WTC11 (cell line): ENCODE data around the gene PAFAH1B2.
"Not testable (repeated sequence)": the region's sequence is repeated elsewhere in the genome, so short reads cannot be mapped to it uniquely, and the experiment has no call there.

Source experiments
- CREB1 ChIP-seq: sonication (generic); formaldehyde crosslinking; IDR thresholded peaks from 2 replicates; pipeline ENCODE4 v1.8.0; 2023; ENCODE audit warnings: mild to moderate bottlenecking, missing genetic modification reagents
- CTCF ChIP-seq: fragments of 200-600 bp; IDR thresholded peaks from 2 replicates; pipeline ENCODE4 v1.8.0; 2022; ENCODE audit warnings: antibody characterized with exemption
- GRHL2 ChIP-seq: fragments of 250-450 bp; sonication (Bioruptor Pico); IDR thresholded peaks from 2 replicates; pipeline ENCODE4 v1.8.0; 2022; ENCODE audit warnings: mild to moderate bottlenecking, moderate library complexity; ENCODE audit not compliant: insufficient replicate concordance, severe bottlenecking
- ZSCAN18 ChIP-seq: fragments of 250-450 bp; sonication (Bioruptor Pico); IDR thresholded peaks from 2 replicates; pipeline ENCODE4 v2.1.2; 2022; ENCODE audit warnings: mild to moderate bottlenecking, moderate library complexity
- TF ChIP-seq, protein P1 (sequence below): sonication (generic); formaldehyde crosslinking; IDR thresholded peaks from 2 replicates; pipeline ENCODE4 v1.8.1; 2022; ENCODE audit warnings: missing genetic modification reagents, borderline replicate concordance
- TF ChIP-seq, protein P2 (sequence below): sonication (generic); formaldehyde crosslinking; IDR thresholded peaks from 2 replicates; pipeline ENCODE4 v1.8.1; 2023; ENCODE audit warnings: mild to moderate bottlenecking, missing genetic modification reagents

GRCh38 chr11:117206111-117206510 is 62.0 kb downstream of the PAFAH1B2 start:
- not testable (repeated sequence) for TF ChIP-seq CREB1 (CRISPR knock-in tag); GRHL2 (CRISPR knock-in tag); CTCF; ZSCAN18 (CRISPR knock-in tag)
- TF ChIP-seq, protein P1, sequence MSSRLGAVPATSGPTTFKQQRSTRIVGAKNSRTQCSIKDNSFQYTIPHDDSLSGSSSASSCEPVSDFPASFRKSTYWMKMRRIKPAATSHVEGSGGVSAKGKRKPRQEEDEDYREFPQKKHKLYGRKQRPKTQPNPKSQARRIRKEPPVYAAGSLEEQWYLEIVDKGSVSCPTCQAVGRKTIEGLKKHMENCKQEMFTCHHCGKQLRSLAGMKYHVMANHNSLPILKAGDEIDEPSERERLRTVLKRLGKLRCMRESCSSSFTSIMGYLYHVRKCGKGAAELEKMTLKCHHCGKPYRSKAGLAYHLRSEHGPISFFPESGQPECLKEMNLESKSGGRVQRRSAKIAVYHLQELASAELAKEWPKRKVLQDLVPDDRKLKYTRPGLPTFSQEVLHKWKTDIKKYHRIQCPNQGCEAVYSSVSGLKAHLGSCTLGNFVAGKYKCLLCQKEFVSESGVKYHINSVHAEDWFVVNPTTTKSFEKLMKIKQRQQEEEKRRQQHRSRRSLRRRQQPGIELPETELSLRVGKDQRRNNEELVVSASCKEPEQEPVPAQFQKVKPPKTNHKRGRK, result not testable (repeated sequence)
- TF ChIP-seq, protein P2, sequence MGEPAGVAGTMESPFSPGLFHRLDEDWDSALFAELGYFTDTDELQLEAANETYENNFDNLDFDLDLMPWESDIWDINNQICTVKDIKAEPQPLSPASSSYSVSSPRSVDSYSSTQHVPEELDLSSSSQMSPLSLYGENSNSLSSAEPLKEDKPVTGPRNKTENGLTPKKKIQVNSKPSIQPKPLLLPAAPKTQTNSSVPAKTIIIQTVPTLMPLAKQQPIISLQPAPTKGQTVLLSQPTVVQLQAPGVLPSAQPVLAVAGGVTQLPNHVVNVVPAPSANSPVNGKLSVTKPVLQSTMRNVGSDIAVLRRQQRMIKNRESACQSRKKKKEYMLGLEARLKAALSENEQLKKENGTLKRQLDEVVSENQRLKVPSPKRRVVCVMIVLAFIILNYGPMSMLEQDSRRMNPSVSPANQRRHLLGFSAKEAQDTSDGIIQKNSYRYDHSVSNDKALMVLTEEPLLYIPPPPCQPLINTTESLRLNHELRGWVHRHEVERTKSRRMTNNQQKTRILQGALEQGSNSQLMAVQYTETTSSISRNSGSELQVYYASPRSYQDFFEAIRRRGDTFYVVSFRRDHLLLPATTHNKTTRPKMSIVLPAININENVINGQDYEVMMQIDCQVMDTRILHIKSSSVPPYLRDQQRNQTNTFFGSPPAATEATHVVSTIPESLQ, result not testable (repeated sequence)
